HG02884 (cell line): Measurements from ENCODE around the gene RAB33B.
"Not testable (repeated sequence)": the region's sequence is repeated elsewhere in the genome, so short reads cannot be mapped to it uniquely, and the experiment has no call there.

Experiments
- ATAC-seq: cut with Tn5 transposase; IDR thresholded peaks from one replicate; pipeline ENCODE4 v1.9.1; 2021; ENCODE audit warnings: mild to moderate bottlenecking, moderate library complexity; ENCODE audit not compliant: unreplicated experiment

Gene RAB33B

DNA sequence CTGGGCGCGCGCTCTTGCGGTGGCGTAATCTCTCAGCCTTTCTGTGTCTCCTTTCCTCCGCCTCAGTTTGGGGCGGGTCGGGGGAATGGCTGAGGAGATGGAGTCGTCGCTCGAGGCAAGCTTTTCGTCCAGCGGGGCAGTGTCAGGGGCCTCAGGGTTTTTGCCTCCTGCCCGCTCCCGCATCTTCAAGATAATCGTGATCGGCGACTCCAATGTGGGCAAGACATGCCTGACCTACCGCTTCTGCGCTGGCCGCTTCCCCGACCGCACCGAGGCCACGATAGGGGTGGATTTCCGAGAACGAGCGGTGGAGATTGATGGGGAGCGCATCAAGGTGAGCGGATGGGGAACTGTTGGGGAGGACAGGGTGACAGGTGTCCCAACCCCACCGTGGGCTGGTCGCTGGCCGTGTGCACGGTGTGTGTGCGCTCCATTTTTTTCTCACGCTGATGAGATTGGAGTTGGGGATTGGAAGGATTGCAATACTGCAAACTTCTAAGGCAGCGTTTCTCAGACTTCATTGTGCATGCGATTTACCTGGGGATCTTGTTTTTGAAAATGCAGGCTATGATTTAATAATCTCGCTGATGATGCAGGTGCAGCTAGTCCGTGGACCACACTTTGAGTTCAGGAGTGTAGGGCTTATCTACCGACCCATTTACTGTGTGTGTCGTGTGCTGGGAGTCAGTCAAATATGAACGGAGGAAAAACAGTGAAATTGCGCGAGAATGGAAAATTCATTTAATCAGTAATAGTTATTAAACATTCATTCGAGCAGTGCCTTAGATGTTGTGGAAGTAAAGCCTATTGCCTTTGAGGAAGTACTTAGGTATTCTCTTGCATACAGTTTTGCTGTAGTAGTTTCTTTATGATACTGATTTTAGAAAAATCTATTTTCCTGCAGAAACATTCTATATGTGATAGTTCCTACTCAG lies at the start of gene RAB33B:
TSS of gene RAB33B (plus strand) at position 11 of the 935 bp plus-strand sequence. CDS start at position 86, 75 bp downstream.
- ATAC-seq, result peak; percentile 2

DNA sequence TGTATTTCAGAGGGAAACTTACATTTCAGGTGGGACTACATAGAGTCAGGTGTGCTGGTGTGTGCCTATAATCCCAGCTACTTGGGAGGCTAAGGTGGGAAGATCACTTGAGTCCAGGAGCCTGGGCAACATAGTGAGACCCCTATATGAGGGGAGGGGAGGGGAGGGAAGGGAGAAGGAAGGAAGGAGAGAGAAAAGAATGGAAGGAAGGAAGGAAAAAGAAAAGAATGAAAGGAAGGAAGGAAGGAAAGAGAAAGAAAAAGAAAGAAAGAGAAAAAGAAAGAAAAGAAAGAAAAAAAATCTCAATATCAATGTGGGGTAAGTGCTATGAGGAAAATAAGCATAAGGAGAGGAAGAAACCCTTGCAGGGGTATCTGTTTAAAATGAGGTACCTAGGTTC lies 43.6 kb upstream of the RAB33B start:
- no peak for ATAC-seq

DNA sequence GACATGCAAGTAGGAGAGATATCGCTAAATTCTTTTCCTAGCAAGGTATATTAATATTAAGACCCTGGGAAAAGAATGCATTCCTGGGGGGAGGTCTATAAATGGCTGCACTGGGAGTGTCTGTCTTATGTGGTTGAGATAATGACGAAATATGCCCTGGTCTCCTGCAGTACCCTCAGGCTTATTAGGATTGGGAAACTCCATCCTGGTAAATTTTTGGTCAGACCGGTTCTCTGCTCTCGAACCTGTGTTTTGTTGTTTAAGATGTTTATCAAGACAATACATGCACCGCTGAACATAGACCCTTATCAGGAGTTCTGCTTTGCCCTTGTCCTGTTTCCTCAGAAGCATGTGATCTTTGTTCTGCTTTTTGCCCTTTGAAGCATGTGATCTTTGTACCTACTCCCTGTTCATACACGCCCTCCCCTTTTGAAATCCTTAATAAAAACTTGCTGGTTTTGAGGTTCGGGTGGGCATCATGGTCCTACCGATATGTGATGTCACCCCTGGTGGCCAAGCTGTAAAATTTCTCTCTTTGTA lies 39.2 kb upstream of the RAB33B start:
- not testable (repeated sequence) for ATAC-seq

DNA sequence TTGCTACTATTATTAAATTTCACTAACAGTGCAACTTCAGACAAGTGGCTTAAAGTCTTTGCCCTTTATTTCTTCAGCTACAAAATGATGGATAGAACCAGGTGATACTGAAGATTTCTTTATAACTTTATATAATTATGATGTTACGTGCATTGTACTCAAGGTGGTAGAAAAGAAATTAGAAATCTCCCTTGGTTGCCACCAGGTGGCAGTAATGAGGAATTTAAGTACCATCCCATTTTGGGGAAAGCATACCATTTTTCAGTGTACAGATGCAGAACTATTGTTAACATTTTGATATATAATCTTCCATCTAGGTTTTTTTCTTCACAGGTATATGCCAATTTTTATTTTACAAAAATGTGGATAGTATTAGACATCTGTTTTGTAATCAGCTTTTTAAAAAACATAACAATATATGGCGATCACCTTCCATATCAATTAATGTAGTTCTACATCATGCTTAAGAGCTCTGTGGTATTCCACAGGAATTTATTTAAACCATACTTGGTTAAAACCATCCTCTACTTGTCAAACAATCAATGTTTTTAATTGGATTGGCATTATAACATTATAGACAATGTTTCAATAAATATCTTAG lies 37.7 kb upstream of the RAB33B start:
- no peak for ATAC-seq

DNA sequence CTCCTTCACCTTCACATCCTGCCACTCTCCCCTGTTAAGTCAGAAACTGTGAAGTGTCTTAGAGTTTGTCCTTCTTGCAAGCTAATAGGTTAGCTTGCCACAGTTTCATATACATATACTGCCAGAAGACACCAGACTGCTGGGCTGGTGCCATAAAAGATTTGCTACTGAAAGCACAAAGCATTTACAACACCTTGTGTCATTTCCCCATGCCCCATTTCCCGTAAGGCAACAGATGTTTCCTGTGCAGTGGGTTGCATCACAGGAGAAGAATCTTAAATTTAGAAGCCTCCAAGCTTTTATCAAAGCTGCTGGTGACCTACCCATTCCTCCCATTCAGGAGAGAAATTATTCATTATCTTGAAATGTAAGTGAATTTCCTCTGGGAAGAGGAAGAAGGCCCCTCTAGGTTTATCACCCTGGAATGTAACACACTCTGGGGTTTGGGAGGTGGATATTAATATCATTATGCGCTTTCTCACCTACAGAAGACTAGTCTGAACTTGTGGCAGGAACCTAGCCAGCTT lies 34.5 kb upstream of the RAB33B start:
- peak; percentile 70 for ATAC-seq

DNA sequence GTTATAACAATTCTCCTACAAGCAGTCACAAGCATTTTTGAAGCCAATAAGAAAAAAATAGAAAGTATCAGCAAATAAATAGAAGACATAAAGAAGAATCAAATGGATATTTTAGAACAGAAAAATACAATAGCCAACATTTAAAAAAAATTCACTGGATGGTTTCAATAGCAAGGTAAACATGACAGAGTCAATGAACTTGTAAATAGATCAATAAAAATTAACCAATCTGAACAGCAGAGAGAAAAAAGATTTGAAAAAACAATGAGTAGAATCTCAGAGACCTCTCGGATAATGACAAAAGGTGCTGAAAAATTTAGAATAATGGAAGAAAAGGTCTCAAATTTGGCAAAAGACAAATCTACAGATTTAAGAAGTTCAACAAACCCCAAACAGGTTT lies 33.3 kb upstream of the RAB33B start:
- ATAC-seq, result no peak

DNA sequence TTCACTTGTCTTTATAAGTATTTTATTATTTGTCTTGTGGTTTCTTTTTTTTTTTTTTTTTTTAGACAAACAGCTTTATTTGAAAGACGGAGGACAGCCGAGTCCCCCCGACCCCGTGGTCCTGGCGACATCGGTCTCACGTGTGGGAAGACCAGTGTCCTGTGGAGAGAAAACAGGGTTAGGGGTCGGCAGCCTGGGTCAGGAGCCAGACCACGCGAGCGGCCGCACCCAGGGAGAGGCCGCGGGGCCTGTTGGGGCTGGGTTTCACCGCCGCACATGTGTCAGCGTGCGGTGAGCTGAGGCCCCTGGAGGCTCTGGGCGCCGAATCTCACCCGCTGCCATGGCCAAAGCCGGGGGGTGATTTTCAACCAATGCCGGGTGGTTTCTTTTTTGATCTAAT lies 17.8 kb upstream of the RAB33B start:
- ATAC-seq, result no peak

DNA sequence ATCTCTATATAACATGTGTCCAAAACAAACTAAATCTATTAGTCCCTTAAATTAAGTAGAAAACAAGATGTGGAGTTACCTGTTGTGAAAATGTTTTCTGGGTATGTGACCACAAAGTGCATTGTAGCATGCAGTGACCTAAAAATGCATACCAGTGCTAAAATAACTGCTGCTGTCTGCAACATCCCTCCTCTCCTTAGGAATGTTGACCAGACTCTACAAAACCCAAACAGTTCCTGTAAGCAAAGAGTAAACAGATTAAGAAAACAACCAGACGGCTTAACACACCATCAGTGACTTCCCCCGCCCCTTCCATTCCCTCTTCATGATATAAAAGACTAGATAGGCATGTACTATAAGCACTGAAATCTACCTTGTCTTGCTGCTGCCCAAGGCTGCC lies 15.8 kb upstream of the RAB33B start:
- ATAC-seq, result no peak

DNA sequence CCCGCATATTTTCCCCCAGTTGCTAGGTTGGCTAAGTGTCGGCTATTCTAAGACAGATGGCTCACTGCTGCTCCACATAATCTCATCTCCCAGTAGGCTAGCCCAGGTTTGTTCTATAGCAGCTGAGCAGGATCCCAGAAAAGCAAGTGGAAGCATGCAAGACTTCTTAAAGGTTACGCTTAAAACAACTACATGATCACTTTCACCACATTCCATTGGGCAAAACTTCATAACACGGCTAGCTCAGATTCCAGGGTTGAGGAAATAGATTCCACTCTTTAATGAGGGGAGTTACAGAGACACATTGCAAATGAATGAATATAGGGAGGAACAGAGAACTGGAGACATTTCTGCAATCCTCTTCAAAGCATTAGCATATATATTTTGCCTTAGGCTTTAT lies 12.9 kb upstream of the RAB33B start:
- ATAC-seq, result no peak

DNA sequence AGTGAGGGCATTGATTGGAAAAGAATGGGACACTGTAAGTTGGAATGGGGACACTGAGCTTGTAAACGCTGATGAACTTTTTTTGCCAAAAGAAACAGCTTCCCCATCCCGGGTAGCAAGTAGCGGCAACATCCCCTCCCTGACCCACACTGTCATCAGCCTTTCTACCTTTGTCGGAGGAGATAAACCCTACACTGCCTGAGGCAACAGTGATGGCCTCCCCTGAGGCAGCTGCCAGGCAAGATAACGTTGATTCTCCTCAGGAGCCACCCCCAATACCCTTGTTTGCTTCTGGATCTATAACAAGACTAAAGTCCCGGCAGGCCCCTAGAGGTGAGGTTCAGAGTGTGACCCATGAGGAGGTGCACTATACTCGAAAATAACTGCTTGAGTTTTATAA lies 10.3 kb upstream of the RAB33B start:
- ATAC-seq, result no peak

DNA sequence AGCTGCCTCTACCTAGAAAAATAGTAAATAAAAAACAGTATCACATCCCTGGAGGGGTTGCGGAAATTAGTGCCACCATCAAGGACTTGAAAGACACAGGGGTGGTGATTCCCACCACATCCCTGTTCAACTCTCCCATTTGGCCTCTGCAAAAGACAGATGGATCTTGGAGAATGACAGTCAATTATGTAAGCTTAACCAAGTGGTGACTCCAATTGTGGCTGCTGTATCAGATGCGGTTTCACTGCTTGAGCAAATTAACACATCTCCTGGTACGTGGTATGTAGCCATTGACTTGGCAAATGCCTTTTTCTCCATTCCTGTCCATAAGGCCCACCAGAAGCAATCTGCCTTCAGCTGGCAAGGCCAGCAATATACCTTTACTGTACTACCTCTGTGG lies 9.0 kb upstream of the RAB33B start:
- ATAC-seq, result not testable (repeated sequence)

DNA sequence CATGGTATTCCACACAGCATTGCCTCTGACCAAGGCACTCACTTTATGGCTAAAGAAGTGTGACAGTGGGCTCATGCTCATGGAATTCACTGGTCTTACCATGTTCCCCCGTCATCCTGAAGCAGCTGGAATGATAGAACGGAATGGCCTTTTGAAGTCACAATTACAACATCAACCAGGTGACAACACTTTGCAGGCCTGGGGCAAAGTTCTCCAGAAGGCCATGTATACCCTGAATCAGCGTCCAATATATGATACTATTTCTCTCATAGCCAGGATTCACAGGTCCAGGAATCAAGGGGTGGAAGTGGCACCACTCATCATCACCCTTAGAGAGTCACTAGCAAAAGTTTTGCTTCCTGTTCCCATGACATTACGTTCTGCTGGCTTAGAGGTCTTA lies 6.8 kb upstream of the RAB33B start:
- ATAC-seq, result not testable (repeated sequence)

DNA sequence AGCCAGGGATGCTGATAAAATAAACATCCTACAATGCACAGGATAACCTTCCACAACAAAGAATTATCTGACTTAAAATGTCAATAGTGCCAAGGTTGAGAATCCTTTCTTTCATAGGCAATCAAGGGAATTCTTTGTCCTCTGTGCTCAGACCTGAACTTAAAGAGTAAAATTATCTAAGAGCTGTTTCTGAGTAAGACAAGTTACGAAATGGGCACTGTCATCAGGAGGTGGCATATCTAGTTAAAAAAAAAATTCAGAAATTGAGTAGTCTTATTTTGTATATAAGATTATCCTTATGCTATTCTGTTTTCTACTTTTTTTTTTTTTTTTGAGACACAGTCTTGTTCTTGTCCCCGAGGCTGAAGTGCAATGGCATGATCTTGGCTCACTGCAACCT lies 3.3 kb upstream of the RAB33B start:
- no peak for ATAC-seq

DNA sequence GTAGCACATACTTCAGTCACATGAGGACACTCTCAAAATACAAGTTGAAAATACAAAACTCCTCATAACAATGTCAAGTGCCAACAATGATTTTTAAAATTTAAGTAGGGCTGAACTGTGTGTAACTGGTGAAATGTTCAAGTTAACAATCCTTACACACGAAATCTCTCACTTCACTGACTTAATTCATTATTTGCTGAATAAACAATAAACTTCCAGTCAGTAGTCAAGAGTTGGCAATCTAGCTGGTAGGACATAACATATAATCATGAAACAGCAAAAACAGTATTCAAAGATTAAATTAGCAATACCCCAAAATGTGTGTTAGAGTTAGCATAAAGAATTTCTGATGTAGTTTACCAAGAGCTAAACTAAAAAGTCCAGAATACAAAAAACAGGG lies 1.9 kb upstream of the RAB33B start:
- no peak for ATAC-seq

DNA sequence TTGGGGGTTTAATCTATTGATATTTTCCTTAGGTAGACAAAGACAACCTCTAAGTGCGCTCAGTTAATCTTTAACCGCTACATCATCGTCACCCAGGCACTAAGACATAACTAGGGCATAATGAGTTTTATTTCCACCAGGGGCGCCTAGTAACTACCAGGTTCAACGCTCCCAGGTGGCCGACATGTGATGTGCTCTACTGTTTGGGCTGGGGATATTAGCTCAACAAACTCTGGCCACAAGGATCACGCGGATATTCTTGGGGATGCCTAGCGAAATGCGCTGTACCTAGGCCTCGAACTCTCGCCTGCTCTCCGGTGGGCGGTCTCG lies 915 bp upstream of the RAB33B start:
- ATAC-seq, result peak; percentile 41

DNA sequence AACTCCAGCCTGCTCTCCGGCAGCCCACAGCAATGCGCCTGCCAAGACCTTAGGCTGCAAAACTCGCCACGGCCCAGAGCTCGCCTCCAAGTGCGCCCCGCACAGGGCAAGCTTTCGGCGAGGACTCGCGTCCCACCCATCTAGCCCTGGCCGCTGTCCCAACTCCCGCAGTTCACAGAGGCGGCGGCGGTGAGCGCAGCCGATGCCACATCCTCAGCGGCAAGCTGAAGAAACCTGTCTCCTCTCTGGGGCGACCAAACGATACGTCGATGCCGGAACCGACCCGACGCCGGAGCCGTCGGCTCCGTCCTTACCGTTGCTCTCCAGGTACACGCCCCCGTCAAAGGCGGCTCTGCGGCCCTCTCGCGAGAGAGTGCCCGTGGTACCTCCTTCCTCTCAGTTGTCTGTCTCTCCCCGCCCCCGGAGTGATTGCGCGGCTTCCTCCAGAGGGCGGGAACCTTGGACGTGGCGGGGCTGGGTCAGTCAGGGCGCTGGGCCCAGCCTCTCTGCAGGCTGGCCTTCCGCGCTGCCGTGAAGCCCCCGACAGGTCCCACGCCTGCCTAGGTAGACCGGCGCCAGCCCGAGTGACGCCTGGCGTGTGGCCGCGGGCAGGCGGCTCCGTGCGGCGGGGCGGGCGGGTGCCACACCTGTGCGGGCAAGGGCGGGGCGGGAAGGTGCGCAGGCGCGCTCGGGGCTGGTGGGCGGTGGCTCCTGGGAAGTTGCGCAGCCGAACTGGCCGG lies 380 bp upstream of the RAB33B start:
- peak; percentile 83 for ATAC-seq

DNA sequence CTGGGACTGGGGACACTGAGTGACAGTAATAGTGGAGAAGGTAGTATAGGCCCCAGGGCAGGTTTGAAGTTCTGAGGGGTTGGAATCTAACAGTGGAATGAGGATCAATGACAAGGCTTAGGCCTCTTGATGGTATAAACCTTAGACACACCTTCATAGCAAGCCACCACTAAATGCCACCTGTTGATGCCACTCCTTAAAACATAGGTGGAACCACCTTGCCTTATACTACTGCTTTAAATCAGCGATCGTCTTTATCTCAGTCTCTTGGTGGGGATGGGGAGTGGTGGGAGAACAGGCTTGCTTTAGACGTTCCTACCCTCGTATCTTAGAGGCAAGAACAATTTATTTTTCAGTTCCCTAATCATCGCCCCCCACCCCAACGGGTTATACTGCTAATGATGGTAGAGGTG lies 1.2 kb downstream of the RAB33B start:
- no peak for ATAC-seq

DNA sequence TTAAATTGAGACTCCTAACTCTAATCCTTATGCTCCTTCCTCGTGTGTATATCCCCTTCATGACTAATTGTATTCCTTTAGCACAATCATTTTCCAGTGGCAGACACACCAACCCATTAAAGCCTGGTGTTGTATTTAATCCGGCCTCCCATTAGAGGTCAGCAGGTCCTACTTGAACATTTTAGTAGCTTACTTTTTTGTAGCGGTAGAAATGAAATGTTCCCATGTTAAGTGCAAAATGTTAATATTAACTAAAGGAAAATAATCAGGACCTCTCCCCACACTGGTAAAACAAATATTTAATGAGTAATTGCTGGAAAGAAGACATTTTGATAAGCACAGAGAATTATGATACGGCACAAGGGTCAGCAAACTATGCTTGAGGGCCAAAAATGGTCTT lies 3.4 kb downstream of the RAB33B start:
- ATAC-seq, result no peak

DNA sequence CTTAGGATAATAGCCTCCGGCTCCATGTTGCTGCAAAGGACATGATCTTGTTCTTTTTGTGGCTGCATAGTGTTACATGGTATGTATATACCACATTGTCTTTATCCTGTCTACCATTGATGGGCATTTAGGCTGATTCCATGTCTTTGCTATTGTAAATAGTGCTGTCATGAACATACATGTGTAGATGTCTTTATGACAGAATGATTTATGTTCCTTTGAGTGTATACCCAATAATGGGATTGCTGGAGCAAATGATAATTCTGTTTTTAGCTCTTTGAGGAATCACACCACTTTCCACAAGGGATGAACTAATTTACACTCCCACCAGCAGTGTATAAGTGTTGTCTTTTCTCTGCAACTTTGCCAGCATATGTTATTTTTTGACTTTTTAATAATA lies 4.6 kb downstream of the RAB33B start:
- ATAC-seq, result no peak

DNA sequence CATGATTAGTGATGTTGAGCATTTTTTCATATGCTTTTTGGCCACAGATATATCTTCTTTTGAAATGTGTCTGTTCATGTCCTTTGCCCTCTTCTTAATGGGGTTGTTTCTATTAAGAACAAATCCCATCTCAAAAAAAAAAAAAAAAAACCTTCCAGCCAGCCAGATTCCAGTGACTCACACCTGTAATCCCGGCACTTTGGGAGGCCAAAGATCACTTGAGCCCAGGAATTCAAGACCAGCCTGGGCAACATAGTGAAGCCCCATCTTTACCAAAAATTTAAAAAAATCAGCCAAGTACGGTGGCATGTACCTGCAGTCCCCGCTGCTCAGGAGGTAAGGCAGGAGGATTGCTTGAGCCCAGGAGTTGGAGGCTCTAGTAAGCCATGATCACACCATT lies 5.1 kb downstream of the RAB33B start:
- no peak for ATAC-seq

DNA sequence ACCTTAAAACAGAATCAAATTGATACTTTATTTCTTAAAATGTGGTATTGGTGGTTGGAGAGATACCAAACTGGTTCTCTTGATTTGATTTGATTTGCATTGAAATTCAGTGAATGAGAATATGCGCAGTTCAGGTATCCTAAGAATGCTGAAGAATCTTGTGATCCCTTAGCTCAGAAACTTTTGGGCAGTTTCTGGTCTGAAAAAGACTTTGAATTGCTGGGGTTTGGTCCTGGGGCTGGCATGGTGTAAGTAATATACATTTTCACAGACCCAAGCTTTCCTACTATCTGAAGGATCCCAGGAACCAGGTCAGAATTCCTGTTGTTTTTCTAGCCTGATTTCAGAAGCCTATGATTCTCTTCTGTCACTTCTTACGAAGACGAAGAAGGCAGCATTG lies 6.6 kb downstream of the RAB33B start:
- ATAC-seq, result no peak
